HG03196 (cell line): Measurements from ENCODE around the gene STK32B.
"Not testable (repeated sequence)": the region's sequence is repeated elsewhere in the genome, so short reads cannot be mapped to it uniquely, and the experiment has no call there.

ENCODE experiments used
- ATAC-seq: cut with Tn5 transposase; IDR thresholded peaks from one replicate; pipeline ENCODE4 v1.9.1; 2021; ENCODE audit not compliant: unreplicated experiment

STK32B gene

DNA sequence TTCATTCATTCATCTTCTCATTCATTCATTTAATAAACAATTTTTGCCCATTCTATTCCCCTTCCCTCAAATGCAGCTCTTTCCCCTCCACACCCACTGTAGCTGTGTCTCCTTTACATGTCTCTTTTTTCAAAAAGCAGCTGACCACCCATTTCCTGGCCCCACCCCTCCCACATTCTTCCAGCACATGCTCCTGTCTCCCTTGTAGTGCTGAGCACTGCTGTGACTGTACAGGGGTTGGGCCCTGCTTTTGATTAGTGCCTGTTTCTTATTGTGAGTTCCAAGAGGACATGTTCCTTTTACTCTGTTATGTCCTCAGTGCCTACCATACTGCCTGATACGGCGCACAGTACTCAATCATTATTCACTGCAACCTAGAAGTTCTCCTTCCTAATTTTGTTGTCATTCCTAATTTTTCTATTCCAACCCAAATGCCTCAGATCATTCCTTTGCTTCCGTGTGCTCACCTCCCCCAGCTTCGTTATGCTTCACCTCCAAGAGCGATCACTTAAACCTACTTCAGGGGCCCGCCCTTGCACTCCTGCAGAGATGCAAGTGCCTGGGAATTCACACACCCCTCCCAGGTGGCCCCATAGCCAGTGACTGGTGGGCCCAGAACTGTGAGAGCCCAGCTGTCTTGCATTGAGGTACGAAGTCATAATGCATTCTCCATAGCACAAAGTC, 152.2 kb downstream of the STK32B start:
- ATAC-seq, result no peak

DNA sequence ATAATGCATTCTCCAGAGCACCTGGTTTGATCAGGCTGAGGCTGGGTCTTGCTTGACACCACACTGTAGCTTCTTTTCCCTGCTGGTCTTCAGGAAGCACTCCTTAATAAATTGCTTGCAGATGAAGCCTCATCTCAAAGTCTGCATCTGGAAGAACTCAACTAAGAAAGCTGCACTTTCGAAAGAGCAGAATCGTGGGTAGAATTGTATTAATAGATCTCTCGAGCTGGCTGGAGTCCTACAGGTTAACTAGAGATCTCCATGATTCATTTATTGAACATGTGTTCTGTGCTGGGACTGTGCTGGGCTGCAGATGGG, 152.7 kb downstream of the STK32B start:
- ATAC-seq, result no peak

DNA sequence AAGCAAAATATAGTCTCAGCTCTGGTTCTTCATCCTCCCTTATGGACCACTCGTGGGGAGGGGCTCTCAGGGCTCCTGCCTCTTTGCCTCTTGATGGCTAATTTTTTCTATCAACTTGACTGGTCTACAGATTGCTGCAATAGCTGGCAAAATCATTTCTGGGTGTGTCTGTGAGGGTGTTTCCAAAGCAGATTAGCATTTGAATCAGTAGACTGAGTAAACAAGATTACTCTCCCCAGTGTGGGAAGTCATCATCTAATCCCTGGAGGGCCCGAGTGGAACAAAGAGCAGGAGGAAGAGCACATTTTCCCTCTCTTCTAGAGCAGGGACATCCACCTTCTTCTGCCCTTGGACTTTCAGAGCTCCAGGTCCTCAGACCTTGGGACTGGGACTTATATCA, 153.5 kb downstream of the STK32B start:
- ATAC-seq, result no peak

DNA sequence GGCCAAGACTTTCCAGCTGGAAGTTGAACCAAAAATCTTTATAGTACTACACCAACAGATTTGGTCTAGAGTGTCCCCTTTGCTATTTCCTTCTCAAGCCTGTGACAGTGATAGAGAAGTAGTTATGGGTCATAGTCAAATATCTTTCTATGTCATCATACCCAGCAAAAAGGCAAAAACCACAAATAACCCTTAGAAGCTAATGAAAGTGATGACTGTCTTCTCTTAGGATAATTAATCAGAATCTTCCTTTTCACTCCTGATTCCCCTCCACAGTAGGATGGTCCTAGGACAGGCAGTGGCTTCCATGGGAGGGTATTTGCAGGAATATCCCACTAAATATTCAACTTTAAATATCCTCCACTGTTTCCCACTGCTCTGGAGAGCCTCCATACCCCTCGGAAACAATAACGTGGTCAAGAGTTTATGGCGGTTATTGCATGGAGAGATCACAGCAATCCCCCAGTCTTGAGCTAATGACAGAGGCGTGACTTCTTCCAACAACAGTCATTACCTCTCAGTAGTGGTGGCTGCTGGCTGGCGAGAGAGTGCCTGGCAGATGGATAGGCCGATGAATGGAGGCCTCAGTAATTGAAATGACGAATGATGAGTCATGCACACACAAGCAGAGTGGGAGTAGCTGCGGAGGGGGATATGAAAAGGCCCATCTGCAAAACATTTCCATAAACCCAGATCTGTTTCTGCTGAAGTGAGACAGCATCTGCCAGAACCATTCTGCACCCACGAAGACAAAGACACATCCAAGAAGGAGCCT, 154.9 kb downstream of the STK32B start:
- no peak for ATAC-seq

DNA sequence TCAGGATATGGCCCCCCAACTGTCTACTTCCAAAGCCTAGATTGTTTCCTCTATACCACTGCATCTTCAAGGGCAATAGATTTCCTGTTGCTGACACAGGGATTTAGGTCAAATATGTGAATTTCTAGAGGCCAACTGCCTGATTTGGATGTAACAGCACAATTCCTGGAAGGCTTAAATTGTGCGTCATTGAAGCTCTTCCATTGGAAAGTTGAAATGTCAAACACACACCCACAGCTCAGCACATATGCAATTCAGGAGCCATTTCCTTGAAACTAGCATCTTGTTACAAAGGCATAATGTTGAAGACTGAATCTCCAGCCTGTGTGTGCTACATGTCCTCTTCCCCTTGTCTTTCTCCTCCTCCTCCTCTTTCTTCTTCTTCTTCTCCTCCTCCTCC, 158.6 kb downstream of the STK32B start:
- ATAC-seq, result no peak

DNA sequence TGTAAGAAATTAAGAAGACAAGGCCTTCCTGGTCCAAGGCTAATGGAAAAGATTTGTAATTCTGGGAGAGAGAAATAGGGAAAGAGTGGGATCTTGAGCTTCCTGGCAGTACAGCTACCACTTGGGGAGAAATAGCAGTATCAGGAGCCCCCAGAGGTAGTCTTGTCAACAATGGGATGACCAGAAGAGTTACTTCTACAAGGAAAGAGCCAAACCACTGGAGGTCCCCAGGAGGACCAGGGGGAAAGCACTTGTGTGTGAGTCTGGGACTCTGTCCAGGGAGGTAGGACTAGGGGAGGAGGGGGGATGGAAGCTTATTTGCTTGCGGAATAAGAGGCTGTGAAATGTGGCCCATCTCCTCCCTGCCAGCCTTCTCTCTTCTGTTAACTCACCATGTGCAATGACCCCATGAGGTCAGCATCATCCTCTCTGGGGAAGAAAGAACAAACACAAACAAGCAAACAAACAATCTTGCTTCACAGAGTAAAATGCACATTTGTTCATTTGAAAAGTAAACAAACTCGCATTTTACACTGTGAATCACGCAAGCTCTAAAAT, 160.1 kb downstream of the STK32B start:
- ATAC-seq, result no peak

DNA sequence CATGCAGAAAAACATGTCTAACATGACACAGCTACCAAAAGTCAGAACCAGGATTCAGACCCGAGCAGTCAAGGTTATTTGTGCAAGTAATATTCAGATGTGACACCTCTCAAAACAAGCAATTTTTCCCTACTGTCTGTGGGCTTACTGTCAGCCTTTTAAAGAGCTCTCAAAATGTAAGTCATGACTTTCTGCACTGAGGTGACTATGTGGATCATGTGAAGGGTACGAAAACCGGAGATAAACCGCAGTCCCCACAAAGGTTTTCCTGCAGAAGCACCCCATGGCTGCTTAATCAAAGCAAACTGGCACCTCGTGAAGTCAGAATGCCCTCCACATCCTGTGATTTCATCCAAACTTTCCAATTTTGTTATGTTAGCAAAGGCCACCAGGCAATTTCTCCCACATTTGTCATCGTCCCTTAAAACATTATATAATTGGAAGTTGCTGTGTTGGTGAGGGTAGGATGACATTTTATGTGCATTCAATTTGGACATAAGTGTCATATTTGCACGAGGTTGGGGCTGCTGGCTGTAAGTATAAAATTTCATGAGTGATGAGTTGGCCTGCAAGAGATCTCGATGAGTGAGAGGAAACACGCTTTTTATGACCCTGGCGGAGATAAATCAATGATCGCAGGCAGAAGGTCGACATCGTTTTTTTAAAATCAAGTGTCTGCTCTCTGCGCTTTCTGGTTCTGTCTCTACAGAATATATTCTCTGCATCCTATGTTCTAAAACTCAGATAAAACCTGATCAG, 161.2 kb downstream of the STK32B start:
- no peak for ATAC-seq

DNA sequence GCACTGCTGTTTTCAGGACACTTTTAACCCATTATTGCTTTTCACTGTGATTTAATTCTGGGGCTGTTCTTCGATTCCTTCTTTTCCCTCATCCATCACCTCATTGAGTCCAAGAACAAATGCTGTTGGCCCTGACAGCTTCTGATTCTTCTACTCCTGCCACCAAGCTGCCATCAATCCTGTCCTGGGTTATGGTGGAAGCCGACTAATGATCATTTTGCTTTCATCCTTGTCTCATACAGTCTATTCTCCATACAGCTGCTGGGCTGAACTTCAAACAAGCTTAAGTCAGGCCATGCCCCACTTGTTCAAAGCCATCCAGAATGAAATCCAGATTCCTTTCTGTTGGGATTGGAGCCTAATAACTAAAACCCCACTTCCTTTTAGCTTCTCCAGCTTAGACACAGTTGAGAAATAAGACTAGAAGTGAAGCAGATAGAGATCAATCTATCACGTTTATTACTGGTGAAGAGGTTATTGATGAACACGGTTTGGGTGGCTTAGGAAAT, 161.9 kb downstream of the STK32B start:
- no peak for ATAC-seq

DNA sequence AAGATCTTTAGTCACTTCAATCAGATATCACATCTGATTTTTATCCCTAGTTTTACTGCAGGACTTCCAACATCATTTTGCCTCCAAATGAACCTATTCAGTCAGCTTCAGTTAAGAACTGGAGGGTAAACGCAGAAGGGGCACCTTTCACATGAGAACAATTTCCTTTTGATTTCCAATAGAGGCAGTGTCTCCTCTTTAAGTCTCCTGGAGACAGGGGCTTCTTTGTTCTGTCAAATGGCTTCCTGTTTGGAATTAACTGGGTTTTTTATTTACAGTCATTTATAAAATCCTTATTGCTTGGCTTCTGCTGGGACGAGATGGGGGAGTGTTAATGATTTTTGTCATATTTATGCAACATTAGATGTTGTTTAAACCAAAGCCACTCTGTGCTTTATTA, 164.0 kb downstream of the STK32B start:
- no peak for ATAC-seq

DNA sequence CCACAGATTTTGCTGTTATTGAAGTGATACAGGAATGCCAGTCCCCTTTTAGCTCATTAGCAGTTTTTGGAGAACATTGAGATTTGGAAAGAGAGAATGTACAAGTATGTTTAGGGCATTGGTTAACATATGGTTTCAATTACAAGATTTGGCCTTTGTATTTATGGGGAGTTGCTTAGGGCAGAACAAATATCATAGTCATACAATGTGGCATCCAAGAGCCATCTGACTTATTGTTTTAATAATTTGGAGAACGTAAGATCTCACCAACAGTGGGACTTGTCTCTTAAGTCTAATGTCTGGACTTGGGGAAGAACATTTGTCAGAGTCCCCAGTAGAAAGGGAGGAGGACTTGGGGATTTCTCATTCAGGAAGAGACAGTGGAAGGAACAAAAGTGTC, 166.1 kb downstream of the STK32B start:
- no peak for ATAC-seq

DNA sequence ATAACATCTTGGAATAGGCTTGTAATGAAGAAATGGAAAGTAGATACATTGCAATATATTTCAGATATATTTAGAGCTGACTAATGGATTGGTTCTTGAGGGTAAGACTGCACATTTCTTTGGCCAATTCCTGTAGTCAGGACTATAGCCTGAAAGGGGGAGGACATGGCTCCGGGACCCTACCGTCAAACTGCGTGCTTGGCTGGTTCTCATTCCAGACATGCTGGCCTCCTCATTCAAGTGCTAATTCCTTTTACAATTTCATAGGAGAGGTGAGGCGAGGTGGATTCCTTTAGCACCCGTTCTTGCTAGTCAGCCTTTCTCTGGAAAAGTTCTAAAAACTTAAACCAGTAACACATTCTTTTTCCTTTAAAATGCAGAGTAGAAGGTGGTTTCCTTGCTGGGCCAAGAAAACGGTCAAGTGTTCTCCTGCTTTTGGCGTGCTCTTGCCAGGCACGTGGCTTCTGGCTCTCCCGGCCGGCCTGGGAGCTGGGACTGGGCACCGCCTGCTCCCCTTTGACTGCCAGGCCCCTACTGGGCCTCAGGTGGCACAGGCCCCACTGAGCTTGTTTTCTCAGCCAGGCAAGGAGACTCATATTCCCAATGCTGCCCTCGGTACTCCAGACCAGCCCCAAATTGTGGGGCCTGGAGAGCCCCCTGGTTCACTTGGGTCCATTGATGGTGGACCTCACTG, 167.2 kb downstream of the STK32B start:
- no peak for ATAC-seq

DNA sequence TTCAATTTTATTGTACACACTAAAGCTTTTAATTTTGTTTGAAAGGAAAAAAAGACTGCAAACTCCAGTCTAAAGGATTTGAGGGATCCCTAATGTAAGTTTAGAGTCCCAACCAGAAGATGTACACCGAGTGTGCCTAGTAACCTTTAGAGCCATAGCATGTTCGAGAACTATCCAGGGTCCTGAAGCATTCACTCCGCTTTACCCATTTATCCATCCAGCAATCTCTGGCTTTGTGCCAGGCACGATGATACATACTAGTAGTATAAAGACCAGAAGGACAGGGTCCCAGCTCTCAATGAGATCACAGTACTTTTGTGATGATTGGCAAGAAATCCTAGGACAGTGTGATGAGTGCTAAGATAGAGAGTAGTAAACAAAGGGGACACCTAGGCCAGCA, 168.7 kb downstream of the STK32B start:
- ATAC-seq, result no peak

DNA sequence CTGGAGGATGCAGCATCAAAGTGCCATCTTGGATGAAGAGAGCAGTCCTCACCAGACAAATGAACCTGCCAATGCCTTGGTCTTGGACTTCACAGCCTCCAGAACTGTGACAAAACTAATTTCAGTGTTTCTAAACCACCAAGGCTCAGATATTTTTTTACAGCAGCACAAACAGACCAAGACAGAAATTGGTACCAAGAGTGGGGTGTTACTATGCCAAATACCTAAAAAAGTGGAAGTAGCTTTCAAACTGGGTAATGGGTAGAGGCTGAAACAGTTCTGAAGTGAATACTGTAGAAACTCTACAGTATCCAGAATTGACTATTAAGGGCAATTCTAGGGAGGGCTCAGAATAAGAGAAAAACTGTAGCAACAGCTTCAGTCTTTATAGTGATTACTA, 170.8 kb downstream of the STK32B start:
- no peak for ATAC-seq

DNA sequence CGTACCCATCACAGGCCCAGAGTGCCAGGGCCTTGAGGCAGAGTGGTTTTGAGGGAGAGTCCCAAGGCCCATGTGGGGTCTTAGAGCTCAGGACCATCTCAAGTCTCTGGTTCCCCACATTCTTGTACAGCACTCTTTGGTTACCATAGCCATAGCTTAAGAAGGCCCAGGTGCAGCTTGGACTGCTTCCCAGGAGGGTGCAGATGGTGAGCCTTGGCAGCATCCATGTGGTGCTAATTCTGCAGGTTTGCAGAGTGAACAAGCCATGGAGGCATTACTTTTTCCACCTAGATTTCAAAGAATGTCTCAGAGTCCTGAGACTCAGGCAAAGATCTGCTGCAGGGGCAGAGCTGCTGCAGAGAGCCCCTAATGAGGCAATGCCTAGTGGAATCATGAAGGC, 171.7 kb downstream of the STK32B start:
- ATAC-seq, result no peak

DNA sequence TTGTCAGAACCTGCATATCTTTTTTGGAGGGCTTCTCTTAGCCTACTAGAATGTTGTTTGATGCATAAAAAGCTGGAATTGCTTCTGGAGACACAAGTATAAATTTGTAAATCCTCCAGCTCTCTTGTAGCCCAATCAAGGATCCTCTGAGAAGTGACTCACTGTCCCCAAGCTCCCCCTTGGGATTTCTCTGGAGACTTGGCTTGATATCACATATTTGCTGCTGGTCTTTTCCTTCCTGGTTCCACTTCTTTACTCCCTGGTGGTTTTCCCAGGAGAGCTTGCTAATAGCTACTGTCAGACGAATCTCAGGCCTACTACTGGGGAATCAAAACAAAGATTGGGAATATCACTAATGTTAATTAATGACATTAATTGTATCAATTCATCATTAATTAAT, 173.1 kb downstream of the STK32B start:
- ATAC-seq, result no peak

DNA sequence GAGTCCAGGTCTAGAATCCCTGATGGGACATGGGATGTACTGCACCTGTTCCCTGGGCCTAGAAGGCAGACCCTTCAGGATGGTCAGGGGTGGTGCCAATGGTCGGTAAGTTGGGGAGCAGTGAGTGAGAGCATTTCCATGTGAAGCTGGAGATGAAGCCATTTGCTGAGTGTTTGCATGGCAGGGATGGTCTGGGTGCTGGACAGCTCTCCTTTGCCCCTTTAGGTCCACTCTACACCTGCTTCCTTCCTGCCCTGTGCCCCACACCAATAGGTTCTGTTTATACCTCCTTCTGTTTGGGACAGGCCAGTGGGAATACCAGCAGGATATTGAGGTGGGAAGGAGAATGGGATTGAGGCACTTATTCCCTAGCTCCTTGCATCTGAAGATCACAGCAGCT, 181.3 kb downstream of the STK32B start:
- ATAC-seq, result no peak

DNA sequence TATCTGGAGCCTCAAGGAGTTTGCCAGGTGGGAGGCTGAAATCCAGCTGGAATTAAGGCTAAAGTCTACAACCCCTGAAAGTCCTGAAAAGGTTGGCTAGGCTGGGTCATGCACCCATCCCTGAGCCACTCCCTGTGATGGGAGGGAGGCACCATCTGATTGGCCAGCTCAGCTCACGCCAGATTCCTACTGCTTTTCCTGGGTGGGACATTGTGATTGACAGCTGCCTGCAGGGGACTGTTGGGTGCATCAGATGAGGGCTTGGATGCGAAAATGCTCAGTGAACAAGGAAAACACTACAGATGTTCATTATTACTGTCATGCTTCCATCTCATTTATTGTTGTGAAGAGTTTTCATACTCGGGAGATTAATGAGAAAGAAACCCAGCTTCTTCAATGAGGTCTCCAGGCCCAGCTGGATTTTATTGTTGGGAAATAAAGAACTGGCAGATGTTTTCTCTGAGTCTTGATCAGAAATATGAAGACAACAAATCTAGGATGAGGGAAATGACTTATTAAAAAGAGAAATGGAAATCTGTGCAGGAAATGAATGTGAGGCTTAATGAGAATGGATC, 185.9 kb downstream of the STK32B start:
- ATAC-seq, result no peak

DNA sequence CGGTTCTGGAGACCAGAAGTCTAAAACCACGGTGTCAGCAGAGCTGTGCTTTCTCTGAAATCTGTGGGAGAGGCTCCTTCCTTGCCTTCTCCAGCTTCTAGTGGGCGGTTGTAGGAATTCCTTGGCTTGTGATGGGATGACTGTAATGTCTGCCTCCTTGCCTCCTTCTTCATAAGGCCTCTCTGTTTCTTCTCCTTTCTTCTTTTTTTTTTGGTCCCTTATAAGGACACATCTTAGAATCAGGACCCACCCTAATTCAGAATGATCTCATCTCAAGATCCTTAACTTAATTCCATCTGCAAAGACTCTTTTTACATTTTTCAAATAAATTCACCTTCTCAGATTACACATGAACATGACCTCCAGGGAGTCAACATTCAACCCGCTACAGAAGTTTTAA, 186.9 kb downstream of the STK32B start:
- no peak for ATAC-seq

DNA sequence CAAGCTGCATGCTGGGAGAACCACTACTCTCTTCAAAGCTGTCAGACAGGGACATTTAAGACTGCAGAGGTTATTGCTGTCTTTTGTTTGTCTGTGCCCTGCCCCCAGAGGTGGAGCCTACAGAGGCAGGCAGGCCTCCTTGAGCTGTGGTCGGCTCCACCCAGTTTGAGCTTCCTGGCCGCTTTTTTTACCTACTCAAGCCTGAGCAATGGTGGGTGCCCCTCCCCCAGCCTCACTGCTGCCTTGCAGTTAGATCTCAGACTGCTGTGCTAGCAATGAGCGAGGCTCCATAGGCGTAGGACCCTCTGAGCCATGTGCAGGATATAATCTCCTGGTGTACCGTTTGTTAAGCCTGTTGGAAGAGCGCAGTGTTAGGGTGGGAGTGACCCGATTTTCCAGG, 195.8 kb downstream of the STK32B start:
- not testable (repeated sequence) for ATAC-seq

DNA sequence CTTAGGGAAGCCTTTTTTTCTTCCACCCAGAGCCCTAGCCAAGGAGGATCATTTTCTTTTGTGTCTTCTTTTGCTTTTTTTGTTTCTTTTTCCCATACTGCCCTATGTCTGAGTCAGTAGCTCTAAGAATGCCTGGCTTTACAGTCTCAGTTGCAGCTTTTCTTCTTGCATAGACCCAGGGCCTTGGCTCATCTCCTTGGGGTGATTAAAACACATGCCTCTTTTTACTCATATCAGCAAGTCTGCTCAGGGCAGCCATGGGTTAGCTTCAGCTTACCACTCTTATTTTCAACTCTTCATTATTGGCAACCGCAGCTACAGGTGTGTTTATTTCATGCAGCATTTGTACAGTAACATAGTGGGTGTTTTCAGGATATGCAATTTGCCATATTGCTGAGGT, 196.5 kb downstream of the STK32B start:
- ATAC-seq, result no peak

DNA sequence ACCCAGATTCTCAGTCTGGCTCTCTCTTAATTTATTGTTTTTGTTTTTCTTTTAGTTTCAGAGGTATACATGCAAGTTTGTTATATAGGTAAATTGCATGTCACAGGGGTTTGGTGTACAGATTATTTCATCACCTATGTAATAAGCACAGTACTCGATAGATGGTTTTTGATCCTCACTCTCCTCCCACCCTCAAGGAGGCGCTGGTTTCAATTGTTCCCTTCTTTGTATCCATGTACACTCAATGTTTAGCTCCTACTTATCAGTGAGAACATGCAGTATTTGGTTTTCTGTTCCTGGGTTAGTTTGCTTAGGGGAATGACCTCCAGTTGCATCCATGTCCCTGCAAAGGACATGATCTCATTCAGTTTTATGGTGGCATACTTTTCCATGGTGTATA, 198.4 kb downstream of the STK32B start:
- no peak for ATAC-seq
